AG04449 (cell line): ENCODE results near the gene DRAM1.

Experiments
- CTCF ChIA-PET: fragments of 350-600 bp; formaldehyde crosslinking; extraction: SDS; loops from one replicate; lab custom pipeline; 2021; ENCODE audit warnings: antibody characterized with exemption; lab: Yijun Ruan, JAX
- POLR2A ChIA-PET: fragments of 400-600, 350-600 bp; formaldehyde crosslinking; extraction: SDS; loops from one replicate; lab custom pipeline; 2020; ENCODE audit warnings: antibody characterized with exemption, inconsistent platforms; lab: Yijun Ruan, JAX
- DNase-seq: peaks from one replicate; pipeline ENCODE4 v3.0.0-alpha.2; 2010; ENCODE audit warnings: low read depth, low spot score
- H3K4me3 ChIP-seq: 2 replicates; pipeline ENCODE4 v1.5.1; 2011; ENCODE audit warnings: low read depth, mild to moderate bottlenecking, control low read depth, low read length
- CTCF ChIP-seq: IDR thresholded peaks from one replicate; pipeline ENCODE4 v1.5.1; 2011; ENCODE audit warnings: mild to moderate bottlenecking, moderate library complexity, low read length, control low read depth, inconsistent platforms; ENCODE audit not compliant: insufficient read depth; ENCODE audit errors: missing control alignments

DRAM1 gene

GRCh38 chr12:101923045-101923718 lies 45.8 kb downstream of the DRAM1 start:
- ChIA-PET POLR2A (no interaction called here), CTCF (interaction anchor here (1.0 kb wide), 1 partner anchor 9 kb away, joined by 4 read pairs; no protein-coding TSS in a partner anchor)
- no peak for DNase-seq
- no peak overlapping the region for H3K4me3 ChIP-seq
- no peak for TF ChIP-seq CTCF

GRCh38 chr12:101924618-101925017 lies 47.2 kb downstream of the DRAM1 start:
- DNase-seq, result no peak
- ChIA-PET CTCF (no interaction called here), POLR2A (no interaction called here)
- no peak overlapping the region for H3K4me3 ChIP-seq
- no peak for TF ChIP-seq CTCF

- POLR2A ChIA-PET, result interaction anchor here (0.9 kb wide), 1 partner anchor 10 kb away, joined by 3 read pairs; no protein-coding TSS in a partner anchor
- no peak for TF ChIP-seq CTCF
- DNase-seq, result peak; percentile 99
Measured at GRCh38 chr12:101925361-101925760, 48.0 kb downstream of the DRAM1 start.

GRCh38 chr12:101925935-101926334 lies 48.6 kb downstream of the DRAM1 start:
- ChIA-PET CTCF (no interaction called here), POLR2A (interaction anchor here (0.9 kb wide), 1 partner anchor 10 kb away, joined by 3 read pairs; no protein-coding TSS in a partner anchor)
- H3K4me3 ChIP-seq, result no peak overlapping the region
- no peak for TF ChIP-seq CTCF
- DNase-seq, result no peak

More at GRCh38 chr12:101925361-101925760, 48.0 kb downstream of the DRAM1 start:
- no peak overlapping the region for H3K4me3 ChIP-seq
- CTCF ChIA-PET, result no interaction called here

GRCh38 chr12:101927036-101927435 lies 49.7 kb downstream of the DRAM1 start:
- CTCF ChIA-PET, result interaction anchor here (2.3 kb wide), 1 partner anchor 9 kb away, joined by 5 read pairs; no protein-coding TSS in a partner anchor
- POLR2A ChIA-PET, result no interaction called here
- no peak for TF ChIP-seq CTCF

GRCh38 chr12:101927999-101928398 lies 50.6 kb downstream of the DRAM1 start:
- no peak for TF ChIP-seq CTCF
- no peak for DNase-seq
- CTCF ChIA-PET, result interaction anchor here (1.8 to 2.3 kb wide), 2 partner anchors 10 to 11 kb away, joined by 5 to 12 read pairs; no protein-coding TSS in a partner anchor
- POLR2A ChIA-PET, result no interaction called here
- no peak overlapping the region for H3K4me3 ChIP-seq

More at GRCh38 chr12:101927036-101927435, 49.7 kb downstream of the DRAM1 start:
- no peak overlapping the region for H3K4me3 ChIP-seq
- DNase-seq, result no peak
